Stimulated activated CD4-positive, alpha-beta T cell treated with anti-CD3 and anti-CD28 coated beads, TNF-alpha, amount 100 ng/mL, for 24 hours (primary cell): ENCODE results near the gene CUL9.
A peak's percentile ranks its signal among the peaks of the same experiment; 100 is the strongest.
"Not testable (repeated sequence)": the region's sequence is repeated elsewhere in the genome, so short reads cannot be mapped to it uniquely, and the experiment has no call there.

Source experiments
- DNase-seq, 3 experiments: peaks; one replicate each; pipeline ENCODE4 v3.0.0-alpha.2; 2020; ENCODE audit warnings: low read depth in 3 of 3

CUL9 gene

GRCh38 chr6:43181942-43182860 lies at the start of gene CUL9:
Gene CUL9, plus strand, starts transcription at chr6:43182196. Its CDS starts 2,115 bp downstream, at chr6:43184311.
- peak; percentile 55 to 84 (median 62) for DNase-seq

GRCh38 chr6:43138267-43138666 lies 43.7 kb upstream of the CUL9 start:
- DNase-seq = no peak

- not testable (repeated sequence) for DNase-seq
Observed at GRCh38 chr6:43139973-43140372, 42.0 kb upstream of the CUL9 start.

GRCh38 chr6:43141644-43142043 lies 40.4 kb upstream of the CUL9 start:
- DNase-seq = no peak

- DNase-seq = peak in 1 of 3 experiments; percentile 2
Observed at GRCh38 chr6:43142101-43142500, 39.9 kb upstream of the CUL9 start.

GRCh38 chr6:43143235-43144128 lies 38.5 kb upstream of the CUL9 start:
- peak; percentile 52 to 72 (median 54) for DNase-seq

- DNase-seq = no peak
Observed at GRCh38 chr6:43144879-43145278, 37.1 kb upstream of the CUL9 start.

- no peak for DNase-seq
Observed at GRCh38 chr6:43146261-43146660, 35.7 kb upstream of the CUL9 start.

GRCh38 chr6:43146709-43147688 lies 35.0 kb upstream of the CUL9 start:
- no peak for DNase-seq

GRCh38 chr6:43147691-43148477 lies 34.1 kb upstream of the CUL9 start:
- DNase-seq = no peak

- DNase-seq = no peak
Observed at GRCh38 chr6:43149265-43149664, 32.7 kb upstream of the CUL9 start.

- DNase-seq = no peak
Observed at GRCh38 chr6:43150051-43150751, 31.8 kb upstream of the CUL9 start.

GRCh38 chr6:43159599-43159998 lies 22.4 kb upstream of the CUL9 start:
- DNase-seq = no peak

GRCh38 chr6:43163899-43164298 lies 18.1 kb upstream of the CUL9 start:
- DNase-seq = no peak

GRCh38 chr6:43170417-43170930 lies 11.5 kb upstream of the CUL9 start:
- DNase-seq = no peak

GRCh38 chr6:43170931-43171706 lies 10.9 kb upstream of the CUL9 start, which contains the start of gene SRF:
Gene SRF, plus strand, starts transcription at chr6:43171269. Its CDS starts 388 bp downstream, at chr6:43171657.
- DNase-seq = peak; percentile 94 to 99 (median 99)

GRCh38 chr6:43171707-43172103 lies 10.3 kb upstream of the CUL9 start:
- DNase-seq = no peak
